ENCODE data around the gene C1orf122. TPM values are rescaled to one million over a fixed set of nuclear protein-coding genes. Genes with fewer than 3 reads are reported as not detected.

Gene C1orf122
- total and polyA plus RNA-seq, 2 of the 8 experiments (the other 6 are each of a cell fraction or from before 2014, with no cell fraction given) = 32.1 to 36.9 TPM

DNA sequence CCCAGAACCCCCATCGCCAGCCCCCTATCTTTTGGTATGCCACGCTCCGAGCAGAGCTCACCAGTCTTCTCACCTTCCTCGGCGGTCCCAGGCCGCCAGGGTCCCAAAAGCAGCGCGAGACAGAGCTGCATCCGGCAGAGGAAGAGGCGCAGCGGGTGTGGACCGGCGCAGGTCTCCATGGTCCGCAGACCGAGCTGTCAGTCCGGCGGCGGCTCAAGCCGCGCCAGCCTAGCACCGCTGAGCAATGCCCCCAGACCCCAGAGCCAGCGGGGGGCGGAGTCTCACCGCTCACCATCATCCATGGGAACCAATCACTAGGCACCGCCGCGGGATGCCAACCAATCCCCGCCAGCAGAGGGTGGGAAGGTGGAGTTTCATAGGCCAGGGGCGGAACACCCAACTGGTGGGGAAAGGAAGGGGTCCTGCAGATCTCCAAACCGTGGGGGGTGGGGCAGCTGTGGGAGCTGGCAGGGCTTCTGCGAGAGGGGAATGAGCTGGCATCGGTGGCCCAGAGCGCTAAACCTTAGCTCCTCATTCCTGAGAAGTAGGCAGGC, 42.6 kb upstream of the C1orf122 start, which contains the start of gene EPHA10 (continued):
- TF ChIP-seq, protein P1, sequence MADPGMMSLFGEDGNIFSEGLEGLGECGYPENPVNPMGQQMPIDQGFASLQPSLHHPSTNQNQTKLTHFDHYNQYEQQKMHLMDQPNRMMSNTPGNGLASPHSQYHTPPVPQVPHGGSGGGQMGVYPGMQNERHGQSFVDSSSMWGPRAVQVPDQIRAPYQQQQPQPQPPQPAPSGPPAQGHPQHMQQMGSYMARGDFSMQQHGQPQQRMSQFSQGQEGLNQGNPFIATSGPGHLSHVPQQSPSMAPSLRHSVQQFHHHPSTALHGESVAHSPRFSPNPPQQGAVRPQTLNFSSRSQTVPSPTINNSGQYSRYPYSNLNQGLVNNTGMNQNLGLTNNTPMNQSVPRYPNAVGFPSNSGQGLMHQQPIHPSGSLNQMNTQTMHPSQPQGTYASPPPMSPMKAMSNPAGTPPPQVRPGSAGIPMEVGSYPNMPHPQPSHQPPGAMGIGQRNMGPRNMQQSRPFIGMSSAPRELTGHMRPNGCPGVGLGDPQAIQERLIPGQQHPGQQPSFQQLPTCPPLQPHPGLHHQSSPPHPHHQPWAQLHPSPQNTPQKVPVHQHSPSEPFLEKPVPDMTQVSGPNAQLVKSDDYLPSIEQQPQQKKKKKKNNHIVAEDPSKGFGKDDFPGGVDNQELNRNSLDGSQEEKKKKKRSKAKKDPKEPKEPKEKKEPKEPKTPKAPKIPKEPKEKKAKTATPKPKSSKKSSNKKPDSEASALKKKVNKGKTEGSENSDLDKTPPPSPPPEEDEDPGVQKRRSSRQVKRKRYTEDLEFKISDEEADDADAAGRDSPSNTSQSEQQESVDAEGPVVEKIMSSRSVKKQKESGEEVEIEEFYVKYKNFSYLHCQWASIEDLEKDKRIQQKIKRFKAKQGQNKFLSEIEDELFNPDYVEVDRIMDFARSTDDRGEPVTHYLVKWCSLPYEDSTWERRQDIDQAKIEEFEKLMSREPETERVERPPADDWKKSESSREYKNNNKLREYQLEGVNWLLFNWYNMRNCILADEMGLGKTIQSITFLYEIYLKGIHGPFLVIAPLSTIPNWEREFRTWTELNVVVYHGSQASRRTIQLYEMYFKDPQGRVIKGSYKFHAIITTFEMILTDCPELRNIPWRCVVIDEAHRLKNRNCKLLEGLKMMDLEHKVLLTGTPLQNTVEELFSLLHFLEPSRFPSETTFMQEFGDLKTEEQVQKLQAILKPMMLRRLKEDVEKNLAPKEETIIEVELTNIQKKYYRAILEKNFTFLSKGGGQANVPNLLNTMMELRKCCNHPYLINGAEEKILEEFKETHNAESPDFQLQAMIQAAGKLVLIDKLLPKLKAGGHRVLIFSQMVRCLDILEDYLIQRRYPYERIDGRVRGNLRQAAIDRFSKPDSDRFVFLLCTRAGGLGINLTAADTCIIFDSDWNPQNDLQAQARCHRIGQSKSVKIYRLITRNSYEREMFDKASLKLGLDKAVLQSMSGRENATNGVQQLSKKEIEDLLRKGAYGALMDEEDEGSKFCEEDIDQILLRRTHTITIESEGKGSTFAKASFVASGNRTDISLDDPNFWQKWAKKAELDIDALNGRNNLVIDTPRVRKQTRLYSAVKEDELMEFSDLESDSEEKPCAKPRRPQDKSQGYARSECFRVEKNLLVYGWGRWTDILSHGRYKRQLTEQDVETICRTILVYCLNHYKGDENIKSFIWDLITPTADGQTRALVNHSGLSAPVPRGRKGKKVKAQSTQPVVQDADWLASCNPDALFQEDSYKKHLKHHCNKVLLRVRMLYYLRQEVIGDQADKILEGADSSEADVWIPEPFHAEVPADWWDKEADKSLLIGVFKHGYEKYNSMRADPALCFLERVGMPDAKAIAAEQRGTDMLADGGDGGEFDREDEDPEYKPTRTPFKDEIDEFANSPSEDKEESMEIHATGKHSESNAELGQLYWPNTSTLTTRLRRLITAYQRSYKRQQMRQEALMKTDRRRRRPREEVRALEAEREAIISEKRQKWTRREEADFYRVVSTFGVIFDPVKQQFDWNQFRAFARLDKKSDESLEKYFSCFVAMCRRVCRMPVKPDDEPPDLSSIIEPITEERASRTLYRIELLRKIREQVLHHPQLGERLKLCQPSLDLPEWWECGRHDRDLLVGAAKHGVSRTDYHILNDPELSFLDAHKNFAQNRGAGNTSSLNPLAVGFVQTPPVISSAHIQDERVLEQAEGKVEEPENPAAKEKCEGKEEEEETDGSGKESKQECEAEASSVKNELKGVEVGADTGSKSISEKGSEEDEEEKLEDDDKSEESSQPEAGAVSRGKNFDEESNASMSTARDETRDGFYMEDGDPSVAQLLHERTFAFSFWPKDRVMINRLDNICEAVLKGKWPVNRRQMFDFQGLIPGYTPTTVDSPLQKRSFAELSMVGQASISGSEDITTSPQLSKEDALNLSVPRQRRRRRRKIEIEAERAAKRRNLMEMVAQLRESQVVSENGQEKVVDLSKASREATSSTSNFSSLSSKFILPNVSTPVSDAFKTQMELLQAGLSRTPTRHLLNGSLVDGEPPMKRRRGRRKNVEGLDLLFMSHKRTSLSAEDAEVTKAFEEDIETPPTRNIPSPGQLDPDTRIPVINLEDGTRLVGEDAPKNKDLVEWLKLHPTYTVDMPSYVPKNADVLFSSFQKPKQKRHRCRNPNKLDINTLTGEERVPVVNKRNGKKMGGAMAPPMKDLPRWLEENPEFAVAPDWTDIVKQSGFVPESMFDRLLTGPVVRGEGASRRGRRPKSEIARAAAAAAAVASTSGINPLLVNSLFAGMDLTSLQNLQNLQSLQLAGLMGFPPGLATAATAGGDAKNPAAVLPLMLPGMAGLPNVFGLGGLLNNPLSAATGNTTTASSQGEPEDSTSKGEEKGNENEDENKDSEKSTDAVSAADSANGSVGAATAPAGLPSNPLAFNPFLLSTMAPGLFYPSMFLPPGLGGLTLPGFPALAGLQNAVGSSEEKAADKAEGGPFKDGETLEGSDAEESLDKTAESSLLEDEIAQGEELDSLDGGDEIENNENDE (IDR thresholded peaks at IDR 0.05; ENCODE audit: insufficient replicate concordance, low read length) = no peak
- TF ChIP-seq KDM4A (IDR thresholded peaks at IDR 0.05; ENCODE audit: low read depth, low read length, severe bottlenecking) = peak; percentile 6
- peak; percentile 77; the same call in 1 of the 2 replicates for TF ChIP-seq SP1 (IDR thresholded peaks at IDR 0.05; ENCODE audit: low read depth, low read length)
